Left colon (tissue), 2 donors: ENCODE results near the gene SMCR8. TPM values are rescaled to one million over a fixed set of nuclear protein-coding genes. Genes with fewer than 3 reads are reported as not detected.
A peak's percentile ranks its signal among the peaks of the same experiment; 100 is the strongest.
"Not testable (repeated sequence)": the region's sequence is repeated elsewhere in the genome, so short reads cannot be mapped to it uniquely, and the experiment has no call there.

Source experiments
- ATAC-seq: fragments of 200-7000 bp; cut with Tn5 transposase; one replicate; pipeline ENCODE4 v1.9.1; 2020; ENCODE audit warnings: mild to moderate bottlenecking, moderate library complexity
- DNase-seq, 2 donors: peaks; one replicate each; pipeline ENCODE4 v3.0.0-alpha.2; 2020
- intact Hi-C, 2 donors: fragments of 100-400 bp; cut with DNase I in 1 of 2; cut with micrococcal nuclease in 1 of 2; formaldehyde crosslinking; loops; one replicate each; pipeline versions ENCODE4 v1.11.2 to v1.14.0; 2022; cut with DNase I, micrococcal nuclease
- long read RNA-seq: library from polyadenylated mRNA; unstranded; transcript quantifications from one replicate; pipeline ENCODE4 v2.0.0, GENCODE V29; 2021
- total RNA-seq, 2 donors: library from RNA; stranded (reverse); fragmentation: NEBNext Ultra II Directional; extraction: Animal tissue kit (Norgen Biotek cat#: 25700); gene quantifications; one replicate each; pipeline ENCODE4 v1.2.1, GENCODE V29; 2021
- donor health status: DM: no; HTN: no; CAD: no.
- donor health status: DM: yes; HTN: yes; CAD: no.

The SMCR8 gene, protein sequence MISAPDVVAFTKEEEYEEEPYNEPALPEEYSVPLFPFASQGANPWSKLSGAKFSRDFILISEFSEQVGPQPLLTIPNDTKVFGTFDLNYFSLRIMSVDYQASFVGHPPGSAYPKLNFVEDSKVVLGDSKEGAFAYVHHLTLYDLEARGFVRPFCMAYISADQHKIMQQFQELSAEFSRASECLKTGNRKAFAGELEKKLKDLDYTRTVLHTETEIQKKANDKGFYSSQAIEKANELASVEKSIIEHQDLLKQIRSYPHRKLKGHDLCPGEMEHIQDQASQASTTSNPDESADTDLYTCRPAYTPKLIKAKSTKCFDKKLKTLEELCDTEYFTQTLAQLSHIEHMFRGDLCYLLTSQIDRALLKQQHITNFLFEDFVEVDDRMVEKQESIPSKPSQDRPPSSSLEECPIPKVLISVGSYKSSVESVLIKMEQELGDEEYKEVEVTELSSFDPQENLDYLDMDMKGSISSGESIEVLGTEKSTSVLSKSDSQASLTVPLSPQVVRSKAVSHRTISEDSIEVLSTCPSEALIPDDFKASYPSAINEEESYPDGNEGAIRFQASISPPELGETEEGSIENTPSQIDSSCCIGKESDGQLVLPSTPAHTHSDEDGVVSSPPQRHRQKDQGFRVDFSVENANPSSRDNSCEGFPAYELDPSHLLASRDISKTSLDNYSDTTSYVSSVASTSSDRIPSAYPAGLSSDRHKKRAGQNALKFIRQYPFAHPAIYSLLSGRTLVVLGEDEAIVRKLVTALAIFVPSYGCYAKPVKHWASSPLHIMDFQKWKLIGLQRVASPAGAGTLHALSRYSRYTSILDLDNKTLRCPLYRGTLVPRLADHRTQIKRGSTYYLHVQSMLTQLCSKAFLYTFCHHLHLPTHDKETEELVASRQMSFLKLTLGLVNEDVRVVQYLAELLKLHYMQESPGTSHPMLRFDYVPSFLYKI
- 10 to 100 TPM; 18.9 to 21.1 TPM for total RNA-seq
- long read RNA-seq, partial matches to known transcripts = 0 of 2 reads
- long read RNA-seq, other reads (novel, unspliced or antisense) = 2 of 2 reads

DNA sequence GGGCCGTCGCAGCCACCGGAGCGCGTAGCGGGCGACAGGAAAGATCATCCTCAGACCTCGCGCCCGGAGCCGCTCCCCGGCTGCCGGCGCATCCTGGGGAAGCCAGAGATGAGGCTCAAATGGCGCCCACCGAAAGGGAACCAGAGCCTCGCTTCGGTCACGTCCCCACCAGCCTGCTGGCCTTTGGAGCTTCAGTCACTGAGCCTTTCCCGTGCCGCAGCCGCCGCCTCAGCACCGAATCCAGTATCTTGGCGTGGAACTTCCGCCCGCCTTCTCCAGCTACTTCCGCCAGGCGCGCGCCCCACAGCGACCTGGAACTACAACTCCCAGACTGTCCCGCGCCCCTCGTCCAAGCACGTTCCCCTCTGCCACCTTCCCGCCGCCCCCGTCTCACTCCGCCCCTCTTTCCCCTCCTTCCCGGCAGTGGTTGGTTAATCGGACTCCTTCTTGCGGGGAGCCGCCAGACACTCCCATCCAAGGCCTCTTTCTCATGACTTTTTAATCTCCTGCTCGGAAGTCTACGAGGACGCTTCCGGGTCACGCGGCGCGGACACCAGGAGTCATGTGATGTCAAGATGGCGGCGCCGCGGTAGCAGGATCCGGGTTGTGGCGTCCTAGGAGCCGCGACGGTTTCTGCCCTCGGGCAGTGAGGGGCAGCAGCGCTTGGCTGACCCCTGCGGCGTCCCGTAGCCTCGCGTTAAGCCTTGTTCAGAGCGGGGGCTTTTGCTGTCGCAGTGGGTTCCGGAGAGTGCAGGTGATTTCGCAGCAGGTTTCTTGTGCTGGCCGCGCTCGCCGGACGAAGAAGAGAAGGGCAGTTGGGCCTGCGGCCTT lies at the start of gene SMCR8, which contains the start of gene TOP3A:
Gene SMCR8 (plus strand): TSS at position 563 of the 831 bp plus-strand sequence. CDS start 497 bp downstream, outside the sequence.
Gene TOP3A (minus strand): TSS at position 264 of the 831 bp plus-strand sequence. CDS start 216 bp downstream, at position 48.
- peak; percentile 98 for DNase-seq
- peak; percentile 95 for ATAC-seq
- intact Hi-C loops = no loop called here

GRCh38 chr17:18267366-18267765 lies 47.7 kb upstream of the SMCR8 start:
- ATAC-seq (no peak), DNase-seq (no peak)
- intact Hi-C loops = no loop called here

- intact Hi-C loops = no loop called here
- DNase-seq (no peak), ATAC-seq (peak; percentile 25)
Measured at GRCh38 chr17:18267927-18268711, 47.0 kb upstream of the SMCR8 start.

- no peak for ATAC-seq
- intact Hi-C loops = no loop called here
- no peak for DNase-seq
Measured at GRCh38 chr17:18270046-18270931, 44.8 kb upstream of the SMCR8 start.

DNA sequence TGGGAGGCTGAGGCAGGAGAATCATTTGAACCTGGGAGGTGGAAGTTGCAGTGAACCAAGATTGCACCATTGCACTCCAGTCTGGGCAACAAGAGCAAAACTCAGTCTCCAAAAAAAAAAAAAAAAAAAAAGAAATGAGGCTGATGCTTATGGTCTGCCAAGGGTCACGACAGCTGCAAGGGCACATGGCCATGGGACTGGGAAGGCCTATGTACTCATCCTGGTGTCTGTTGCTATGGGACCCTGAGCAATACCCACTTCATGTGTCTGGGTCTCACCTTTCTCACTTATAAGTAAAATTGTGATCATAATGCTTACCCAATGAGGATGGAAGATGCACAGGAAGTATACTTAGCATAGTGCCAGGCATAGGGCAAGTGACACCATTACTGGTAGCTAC lies 38.0 kb upstream of the SMCR8 start:
- intact Hi-C loops = no loop called here
- DNase-seq (no peak), ATAC-seq (no peak)

GRCh38 chr17:18278867-18279266 lies 36.2 kb upstream of the SMCR8 start:
- ATAC-seq (no peak), DNase-seq (no peak)
- intact Hi-C loops = no loop called here

DNA sequence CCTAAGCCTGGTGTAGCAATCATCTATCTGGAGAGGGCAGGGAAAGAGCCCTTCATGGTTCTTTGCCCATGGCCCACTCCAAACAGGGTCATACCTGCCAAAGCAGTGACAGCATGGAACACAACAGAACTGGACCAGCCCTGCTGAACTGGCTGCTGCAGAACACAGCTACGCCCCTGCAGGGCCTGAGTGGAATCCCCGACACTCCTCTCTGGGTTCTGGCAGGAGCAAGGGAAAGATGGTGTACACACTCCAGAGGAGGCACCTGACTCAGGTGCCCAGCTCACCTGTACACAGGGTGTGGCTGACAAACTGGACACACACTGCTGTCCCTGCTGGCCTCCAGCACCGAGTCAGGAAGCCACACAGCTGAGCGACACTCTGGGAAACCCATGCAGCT lies 34.8 kb upstream of the SMCR8 start:
- DNase-seq (no peak), ATAC-seq (no peak)
- intact Hi-C loops = no loop called here

DNA sequence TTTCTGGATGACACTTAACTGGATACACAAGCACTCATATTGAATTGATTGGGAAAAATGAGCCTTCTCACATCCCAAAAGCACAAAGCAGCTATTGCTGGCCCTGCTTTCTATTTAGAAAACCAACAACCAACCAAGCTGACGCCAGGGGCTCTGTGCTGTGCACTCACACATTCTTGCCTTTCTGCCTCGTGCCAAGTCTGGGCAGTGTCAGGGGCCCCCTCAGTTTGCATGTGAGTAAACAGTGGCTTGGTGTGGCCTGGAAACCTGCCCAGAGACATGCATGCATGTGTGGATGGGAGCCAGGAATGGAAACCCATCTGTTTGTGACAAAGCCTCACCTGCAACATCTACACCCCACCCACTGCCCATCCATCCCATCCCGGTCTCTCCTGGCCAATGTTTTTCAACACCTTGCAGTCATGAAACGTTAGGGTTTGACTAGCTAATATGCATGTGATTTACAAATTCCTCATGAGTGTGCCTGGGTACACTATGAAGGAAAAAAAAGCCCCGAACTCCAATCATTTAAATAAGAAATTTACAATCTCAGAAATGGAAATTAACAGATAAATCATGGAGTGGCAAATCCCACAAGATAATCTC lies 34.2 kb upstream of the SMCR8 start:
- intact Hi-C loops = no loop called here
- ATAC-seq (no peak), DNase-seq (no peak)

DNA sequence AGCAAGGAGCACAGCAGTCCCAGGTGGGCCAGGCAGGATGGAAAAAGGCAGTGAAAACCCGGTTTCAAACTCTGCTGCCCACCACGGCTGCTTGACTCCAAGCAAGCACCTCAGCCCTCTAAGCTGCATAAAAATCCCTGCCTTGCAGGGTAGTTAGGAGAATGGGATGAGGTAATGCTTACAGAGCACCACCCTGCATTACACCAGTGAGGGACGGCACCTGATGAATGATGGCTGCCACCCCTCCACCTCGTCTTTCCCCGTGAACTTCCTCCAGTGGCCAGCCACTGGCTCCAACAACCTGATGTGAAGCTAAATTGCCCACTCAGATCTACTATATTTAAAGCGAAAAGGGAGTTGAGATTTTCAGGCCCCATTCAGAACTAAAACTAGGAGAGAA lies 33.3 kb upstream of the SMCR8 start:
- DNase-seq = no peak
- no peak for ATAC-seq
- intact Hi-C loops = no loop called here

DNA sequence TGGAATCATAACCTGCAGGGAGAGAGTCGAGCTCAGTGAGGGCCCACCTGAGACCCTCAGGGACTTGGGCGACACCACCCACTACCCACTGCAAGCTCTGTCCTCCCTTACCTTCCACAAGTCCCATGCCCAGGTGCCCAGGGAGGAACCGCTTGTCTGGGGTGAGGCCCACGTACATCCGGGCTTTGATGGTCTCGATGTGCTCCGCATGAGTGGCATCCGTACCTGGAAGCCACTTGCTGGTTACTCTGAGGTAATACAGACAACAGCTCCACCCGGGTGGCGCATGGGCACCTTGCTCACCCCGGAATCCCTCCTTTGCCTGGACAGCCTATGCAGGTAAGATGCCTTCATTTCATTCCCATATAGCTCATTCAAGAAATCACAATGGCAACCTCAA lies 29.8 kb upstream of the SMCR8 start:
- DNase-seq (no peak), ATAC-seq (no peak)
- intact Hi-C loops = no loop called here

GRCh38 chr17:18291718-18292540 lies 23.2 kb upstream of the SMCR8 start:
- ATAC-seq (no peak), DNase-seq (no peak)
- intact Hi-C loops = no loop called here

GRCh38 chr17:18298061-18298460 lies 17.0 kb upstream of the SMCR8 start:
- DNase-seq, intact Hi-C loops, ATAC-seq: not testable (repeated sequence)

DNA sequence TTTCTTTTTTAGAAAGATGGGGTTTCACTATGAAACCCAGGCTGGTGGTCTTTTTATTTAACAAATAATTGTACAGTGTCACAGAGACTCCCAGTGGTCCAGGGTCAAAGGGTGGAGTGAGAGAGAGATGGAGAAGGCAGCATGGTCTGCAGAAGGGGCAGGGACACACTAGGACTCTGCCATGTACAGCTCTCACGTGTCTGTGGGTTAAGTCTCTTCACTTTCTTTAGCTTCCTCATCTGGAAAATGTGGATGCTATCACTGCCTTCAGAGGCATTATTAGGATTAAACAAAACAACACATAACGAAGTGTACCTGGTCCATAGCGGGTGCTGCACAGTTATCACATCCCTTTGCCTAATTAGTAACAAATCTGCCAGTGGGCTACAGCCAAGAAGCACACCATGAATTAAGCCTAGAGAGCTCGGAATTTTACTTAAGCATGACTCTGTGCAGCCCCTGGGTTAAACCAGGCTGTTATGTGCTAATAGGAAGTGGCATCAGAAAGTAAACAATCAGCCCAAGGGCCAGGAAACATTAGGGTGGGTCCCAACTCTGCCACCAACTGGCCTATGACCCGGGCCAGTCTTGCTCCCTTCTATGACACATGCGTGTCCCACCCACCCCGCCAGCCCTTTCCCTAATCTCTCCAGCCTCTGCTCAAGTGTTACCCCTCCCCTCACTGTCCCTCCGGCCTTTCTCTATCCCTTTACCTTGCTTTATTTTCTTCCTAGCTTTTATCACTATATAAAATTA lies 14.2 kb upstream of the SMCR8 start:
- no peak for ATAC-seq
- DNase-seq = no peak

GRCh38 chr17:18303206-18303605 lies 11.9 kb upstream of the SMCR8 start:
- intact Hi-C loops, ATAC-seq, DNase-seq: not testable (repeated sequence)

More for the DNA sequence above, 14.2 kb upstream of the SMCR8 start:
- intact Hi-C loops = no loop called here

DNA sequence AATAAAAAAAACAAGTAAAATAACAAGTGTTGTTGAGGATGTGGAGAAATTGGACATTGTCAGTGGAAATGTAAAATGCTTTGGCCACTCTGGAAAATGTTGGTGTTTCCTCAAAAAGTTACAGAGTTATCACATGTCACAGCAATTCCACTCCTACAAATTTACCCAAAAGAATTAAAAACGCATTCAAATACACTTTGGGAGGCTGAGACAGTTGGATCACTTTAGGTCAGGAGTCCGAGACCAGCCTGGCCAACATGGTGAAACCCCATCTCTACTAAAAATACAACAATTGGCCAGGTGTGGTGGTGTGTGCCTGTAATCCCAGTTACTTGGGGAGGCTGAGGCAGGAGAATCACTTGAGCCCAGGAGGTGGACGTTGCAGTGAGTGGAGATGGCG lies 5.9 kb upstream of the SMCR8 start:
- intact Hi-C loops = no loop called here
- ATAC-seq (no peak), DNase-seq (no peak)
